ENCODE measurements around the gene PTGR3. TPM values are rescaled to one million over a fixed set of nuclear protein-coding genes. Genes with fewer than 3 reads are reported as not detected.

Gene PTGR3
- total RNA-seq, 6 experiments from 2014 or later: 37.9 to 47.5 (median 41.8) TPM

- Mint-ChIP-seq H3K9me3 (no peaks in the 10 kb centered on the region; the same call in 1 of the 2 replicates), H3K4me3 (no peak overlapping the region; the same call in 1 of the 2 replicates), H3K27ac (peak overlapping the region; percentile 0; the same call in 1 of the 2 replicates), H3K27me3 (ENCODE audit: insufficient read depth) (peaks cover 1% of the 10 kb centered on the region), H3K36me3 (ENCODE audit: low read depth) (peaks cover 18% of the 10 kb centered on the region), H3K4me1 (ENCODE audit: low read depth) (peaks cover 54% of the 10 kb centered on the region)
- TF ChIP-seq CTCF (IDR thresholded peaks at IDR 0.05): peak; percentile 45; the same call in 1 of the 2 replicates
- no peak for DNase-seq
Measured at GRCh38 chr18:75244351-75245313, 35.7 kb upstream of the PTGR3 start.

GRCh38 chr18:75241705-75242104, 32.8 kb upstream of the PTGR3 start:
- Mint-ChIP-seq H3K9me3 (no peaks in the 10 kb centered on the region; the same call in 1 of the 2 replicates), H3K27ac (no peak overlapping the region), H3K4me1 (ENCODE audit: low read depth) (peaks cover 40% of the 10 kb centered on the region), H3K4me3 (no peak overlapping the region), H3K27me3 (ENCODE audit: insufficient read depth) (no peaks in the 10 kb centered on the region; the same call in 1 of the 2 replicates), H3K36me3 (ENCODE audit: low read depth) (peaks cover 28% of the 10 kb centered on the region)
- TF ChIP-seq CTCF (IDR thresholded peaks at IDR 0.05): no peak
- no peak for DNase-seq

GRCh38 chr18:75240433-75240832, 31.5 kb upstream of the PTGR3 start:
- no peak overlapping the region for H3K4me3 Mint-ChIP-seq
- peaks cover 32% of the 10 kb centered on the region for H3K36me3 Mint-ChIP-seq (ENCODE audit: low read depth)
- H3K27ac Mint-ChIP-seq: no peak overlapping the region
- no peaks in the 10 kb centered on the region; the same call in 1 of the 2 replicates for H3K27me3 Mint-ChIP-seq (ENCODE audit: insufficient read depth)
- no peaks in the 10 kb centered on the region; the same call in 1 of the 2 replicates for H3K9me3 Mint-ChIP-seq
- no peak for DNase-seq
- H3K4me1 Mint-ChIP-seq (ENCODE audit: low read depth): peaks cover 27% of the 10 kb centered on the region
- TF ChIP-seq CTCF (IDR thresholded peaks at IDR 0.05): peak; percentile 13; the same call in 1 of the 2 replicates

GRCh38 chr18:75238786-75239185, 29.8 kb upstream of the PTGR3 start:
- H3K4me1 Mint-ChIP-seq (ENCODE audit: low read depth): peaks cover 21% of the 10 kb centered on the region
- DNase-seq: no peak
- H3K27me3 Mint-ChIP-seq (ENCODE audit: insufficient read depth): no peaks in the 10 kb centered on the region
- TF ChIP-seq CTCF (IDR thresholded peaks at IDR 0.05): no peak
- no peak overlapping the region for H3K4me3 Mint-ChIP-seq
- no peaks in the 10 kb centered on the region; the same call in 1 of the 2 replicates for H3K9me3 Mint-ChIP-seq
- H3K36me3 Mint-ChIP-seq (ENCODE audit: low read depth): peaks cover 32% of the 10 kb centered on the region
- peak overlapping the region; percentile 88 for H3K27ac Mint-ChIP-seq

GRCh38 chr18:75238100-75238499, 29.2 kb upstream of the PTGR3 start:
- Mint-ChIP-seq H3K4me1 (ENCODE audit: low read depth) (peaks cover 26% of the 10 kb centered on the region), H3K36me3 (ENCODE audit: low read depth) (peaks cover 32% of the 10 kb centered on the region), H3K4me3 (peak overlapping the region; percentile 15), H3K9me3 (no peaks in the 10 kb centered on the region; the same call in 1 of the 2 replicates), H3K27ac (peak overlapping the region; percentile 88), H3K27me3 (ENCODE audit: insufficient read depth) (no peaks in the 10 kb centered on the region)
- DNase-seq: peak; percentile 37
- no peak for TF ChIP-seq CTCF (IDR thresholded peaks at IDR 0.05)
